ENCODE data around the gene B3GALNT1. TPM values are rescaled to one million over a fixed set of nuclear protein-coding genes. Genes with fewer than 3 reads are reported as not detected.

B3GALNT1 gene, protein sequence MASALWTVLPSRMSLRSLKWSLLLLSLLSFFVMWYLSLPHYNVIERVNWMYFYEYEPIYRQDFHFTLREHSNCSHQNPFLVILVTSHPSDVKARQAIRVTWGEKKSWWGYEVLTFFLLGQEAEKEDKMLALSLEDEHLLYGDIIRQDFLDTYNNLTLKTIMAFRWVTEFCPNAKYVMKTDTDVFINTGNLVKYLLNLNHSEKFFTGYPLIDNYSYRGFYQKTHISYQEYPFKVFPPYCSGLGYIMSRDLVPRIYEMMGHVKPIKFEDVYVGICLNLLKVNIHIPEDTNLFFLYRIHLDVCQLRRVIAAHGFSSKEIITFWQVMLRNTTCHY
- total RNA-seq (2022): 25.1 and 31.1 TPM in 2 replicates
- percentile 70 among the genes with signal in this experiment for Bru-seq, nascent RNA
- percentile 81 among the genes with signal in this experiment for BruChase-seq, experiment 1, labeled RNA remaining after a 6-hour chase
- BruChase-seq, experiment 2, labeled RNA remaining after a 2-hour chase: percentile 71 among the genes with signal in this experiment
- long read RNA-seq, transcript B3GALNT1-212 (5 exons, 1,660 nt): minor isoform, 8 of 32 reads
- long read RNA-seq, transcript B3GALNT1-201 (5 exons, 3,313 nt): major isoform, 9 of 32 reads
- long read RNA-seq, transcript B3GALNT1-202 (4 exons, 3,221 nt): minor isoform, 5 of 32 reads
- long read RNA-seq, partial matches to known transcripts: 0 of 32 reads
- long read RNA-seq, other reads (novel, unspliced or antisense): 6 of 32 reads

- intact Hi-C loops (cut with micrococcal nuclease; ENCODE audit: unreplicated experiment): loop anchor here (2.0 kb wide), 1 partner anchor 116 kb away; the partner anchor contains the start of gene NMD3
- H3K27ac Mint-ChIP-seq (ENCODE audit: unreplicated experiment): peak within 1 kb of the TSS; percentile 50
- CTCF ChIA-PET: interaction anchor here (0.5 to 1.5 kb wide), 5 partner anchors 44 to 426 kb away, joined by 3 to 5 read pairs (median 3); no protein-coding TSS in a partner anchor
- peak; percentile 81 for DNase-seq
- H3K4me3 Mint-ChIP-seq (ENCODE audit: low read depth, unreplicated experiment): peak within 1 kb of the TSS; percentile 85
- TF ChIP-seq, protein P1, sequence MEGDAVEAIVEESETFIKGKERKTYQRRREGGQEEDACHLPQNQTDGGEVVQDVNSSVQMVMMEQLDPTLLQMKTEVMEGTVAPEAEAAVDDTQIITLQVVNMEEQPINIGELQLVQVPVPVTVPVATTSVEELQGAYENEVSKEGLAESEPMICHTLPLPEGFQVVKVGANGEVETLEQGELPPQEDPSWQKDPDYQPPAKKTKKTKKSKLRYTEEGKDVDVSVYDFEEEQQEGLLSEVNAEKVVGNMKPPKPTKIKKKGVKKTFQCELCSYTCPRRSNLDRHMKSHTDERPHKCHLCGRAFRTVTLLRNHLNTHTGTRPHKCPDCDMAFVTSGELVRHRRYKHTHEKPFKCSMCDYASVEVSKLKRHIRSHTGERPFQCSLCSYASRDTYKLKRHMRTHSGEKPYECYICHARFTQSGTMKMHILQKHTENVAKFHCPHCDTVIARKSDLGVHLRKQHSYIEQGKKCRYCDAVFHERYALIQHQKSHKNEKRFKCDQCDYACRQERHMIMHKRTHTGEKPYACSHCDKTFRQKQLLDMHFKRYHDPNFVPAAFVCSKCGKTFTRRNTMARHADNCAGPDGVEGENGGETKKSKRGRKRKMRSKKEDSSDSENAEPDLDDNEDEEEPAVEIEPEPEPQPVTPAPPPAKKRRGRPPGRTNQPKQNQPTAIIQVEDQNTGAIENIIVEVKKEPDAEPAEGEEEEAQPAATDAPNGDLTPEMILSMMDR (IDR thresholded peaks at IDR 0.05; ENCODE audit: unreplicated experiment): no peak
- peaks cover 26% of the 10 kb centered on the region for H3K4me1 Mint-ChIP-seq (ENCODE audit: low read depth, unreplicated experiment)
- BruUV-seq (replicated peaks): no TSS peak
- H3K36me3 Mint-ChIP-seq (ENCODE audit: insufficient read depth, unreplicated experiment): peaks cover 19% of the 10 kb centered on the region
- H3K27me3 Mint-ChIP-seq (ENCODE audit: unreplicated experiment): no peaks in the 10 kb centered on the region
- no peaks in the 10 kb centered on the region for H3K9me3 Mint-ChIP-seq (ENCODE audit: low read depth, unreplicated experiment)
Observed at GRCh38 chr3:161104561-161105551, at the start of gene B3GALNT1. TSS of gene B3GALNT1 (minus strand) at chr3:161105349. CDS start at chr3:161086754, 18,595 bp downstream.

- TF ChIP-seq, protein P1 (IDR thresholded peaks at IDR 0.05; ENCODE audit: unreplicated experiment): no peak
- CTCF ChIA-PET: interaction anchor here (0.8 kb wide), 1 partner anchor 9 kb away, joined by 3 read pairs; no protein-coding TSS in a partner anchor
- Mint-ChIP-seq H3K4me1 (ENCODE audit: low read depth, unreplicated experiment) (peaks cover 19% of the 10 kb centered on the region), H3K27ac (ENCODE audit: unreplicated experiment) (no peak overlapping the region), H3K36me3 (ENCODE audit: insufficient read depth, unreplicated experiment) (no peaks in the 10 kb centered on the region), H3K27me3 (ENCODE audit: unreplicated experiment) (no peaks in the 10 kb centered on the region), H3K4me3 (ENCODE audit: low read depth, unreplicated experiment) (no peak overlapping the region), H3K9me3 (ENCODE audit: low read depth, unreplicated experiment) (peaks cover 2% of the 10 kb centered on the region)
- no TSS peak for BruUV-seq (replicated peaks)
- DNase-seq: no peak
- intact Hi-C loops (cut with micrococcal nuclease; ENCODE audit: unreplicated experiment): no loop called here
Observed at GRCh38 chr3:161153480-161153879, 48.3 kb upstream of the B3GALNT1 start.

- no peaks in the 10 kb centered on the region for H3K27me3 Mint-ChIP-seq (ENCODE audit: unreplicated experiment)
- H3K4me1 Mint-ChIP-seq (ENCODE audit: low read depth, unreplicated experiment): peaks cover 30% of the 10 kb centered on the region
- TF ChIP-seq, protein P1 (IDR thresholded peaks at IDR 0.05; ENCODE audit: unreplicated experiment): no peak
- no peak for DNase-seq
- CTCF ChIA-PET: no interaction called here
- BruUV-seq (replicated peaks): no TSS peak
- no peaks in the 10 kb centered on the region for H3K36me3 Mint-ChIP-seq (ENCODE audit: insufficient read depth, unreplicated experiment)
- intact Hi-C loops (cut with micrococcal nuclease; ENCODE audit: unreplicated experiment): no loop called here
- no peak overlapping the region for H3K4me3 Mint-ChIP-seq (ENCODE audit: low read depth, unreplicated experiment)
- no peak overlapping the region for H3K27ac Mint-ChIP-seq (ENCODE audit: unreplicated experiment)
- peaks cover 2% of the 10 kb centered on the region for H3K9me3 Mint-ChIP-seq (ENCODE audit: low read depth, unreplicated experiment)
Observed at GRCh38 chr3:161150001-161150525, 44.9 kb upstream of the B3GALNT1 start.
